GM23248 (cell line): ENCODE measurements around the gene TYW1. TPM values are rescaled to one million over a fixed set of nuclear protein-coding genes. Genes with fewer than 3 reads are reported as not detected.
"Not testable (repeated sequence)": the region's sequence is repeated elsewhere in the genome, so short reads cannot be mapped to it uniquely, and the experiment has no call there.

Source experiments
- DNase-seq: peaks from one replicate; pipeline ENCODE4 v3.0.0-alpha.2; 2015
- H2AFZ ChIP-seq: fragments of 200-600 bp; sonication (generic); 2 replicates; pipeline ENCODE4 v1.6.1; 2016; ENCODE audit warnings: antibody characterized with exemption
- H3F3A ChIP-seq: fragments of 200-600 bp; sonication (generic); 2 replicates; pipeline ENCODE4 v1.6.1; 2016; ENCODE audit warnings: mild to moderate bottlenecking, antibody characterized with exemption, mixed run types; ENCODE audit not compliant: insufficient read depth
- H3K27ac ChIP-seq: fragments of 200-600 bp; sonication (generic); 2 replicates; pipeline ENCODE4 v1.5.1; 2016; ENCODE audit warnings: mild to moderate bottlenecking
- H3K27me3 ChIP-seq: fragments of 200-600 bp; sonication (generic); replicated peaks from 2 replicates; pipeline ENCODE4 v1.6.1; 2016; ENCODE audit warnings: mild to moderate bottlenecking; ENCODE audit not compliant: insufficient read depth
- H3K36me3 ChIP-seq: fragments of 200-600 bp; sonication (generic); 2 replicates; pipeline ENCODE4 v1.6.1; 2016; ENCODE audit warnings: low read depth, mild to moderate bottlenecking
- H3K4me1 ChIP-seq: fragments of 200-600 bp; sonication (generic); 2 replicates; pipeline ENCODE4 v1.6.1; 2016; ENCODE audit warnings: mild to moderate bottlenecking; ENCODE audit not compliant: insufficient read depth
- H3K4me2 ChIP-seq: fragments of 200-600 bp; sonication (generic); one replicate; pipeline ENCODE4 v1.6.1; 2016; ENCODE audit warnings: mild to moderate bottlenecking; ENCODE audit not compliant: unreplicated experiment
- H3K4me3 ChIP-seq: fragments of 200-600 bp; sonication (generic); 2 replicates; pipeline ENCODE4 v1.5.1; 2016; ENCODE audit warnings: mild to moderate bottlenecking
- H3K79me2 ChIP-seq: fragments of 200-600 bp; sonication (generic); 2 replicates; pipeline ENCODE4 v1.6.1; 2016; ENCODE audit warnings: mild to moderate bottlenecking; ENCODE audit not compliant: insufficient read depth
- H3K9ac ChIP-seq: fragments of 200-600 bp; sonication (generic); 2 replicates; pipeline ENCODE4 v1.6.1; 2016; ENCODE audit warnings: mild to moderate bottlenecking
- H3K9me2 ChIP-seq: fragments of 200-600 bp; sonication (generic); 2 replicates; pipeline ENCODE4 v1.6.1; 2016; ENCODE audit warnings: mixed run types, mild to moderate bottlenecking, moderate library complexity; ENCODE audit not compliant: insufficient read depth
- H3K9me3 ChIP-seq: fragments of 200-600 bp; sonication (generic); one replicate; pipeline ENCODE4 v1.6.1; 2017; ENCODE audit warnings: low read depth
- H4K20me1 ChIP-seq: fragments of 200-600 bp; sonication (generic); 2 replicates; pipeline ENCODE4 v1.6.0; 2016; ENCODE audit not compliant: insufficient read depth
- EZH2 ChIP-seq: fragments of 200-600 bp; sonication (generic); IDR thresholded peaks from 2 replicates; pipeline ENCODE4 v1.6.1; 2018; ENCODE audit warnings: antibody characterized with exemption, mild to moderate bottlenecking; ENCODE audit not compliant: insufficient read depth, poor library complexity, severe bottlenecking
- EZH2phosphoT487 ChIP-seq: fragments of 200-600 bp; sonication (generic); IDR thresholded peaks from 2 replicates; pipeline ENCODE4 v1.6.1; 2018; ENCODE audit warnings: antibody characterized with exemption, moderate library complexity, mild to moderate bottlenecking, low read depth; ENCODE audit not compliant: insufficient read depth
- WGBS, 2 experiments: methylation state at CpG; one replicate each; pipeline ENCODE4 v1.1.6; 2015 to 2017; ENCODE audit warnings: low lambda C conversion rate in 2 of 2, low coverage in 1 of 2; ENCODE audit errors: missing lambda C conversion rate in 2 of 2; 5-methylcytosine and 5-hydroxymethylcytosine counted together
- in situ Hi-C: fragments of 300-500 bp; cut with MboI; formaldehyde crosslinking; loops from 2 replicates; pipeline ENCODE4 v1.15.0; 2020
- polyA plus RNA-seq: library from polyadenylated mRNA; unstranded; fragments of >200 nt; fragmentation: Nextera tagmentation; extraction: Ambion mirVana; gene quantifications from 2 replicates; pipeline ENCODE4 v1.2.1, GENCODE V29; 2016
- total RNA-seq: library from RNA; depleted of rRNA; stranded (reverse); fragments of >200 nt; shearing (Covaris generic); gene quantifications from 2 replicates; pipeline ENCODE4 v1.2.3, GENCODE V29; 2014

Gene TYW1
- total and polyA plus RNA-seq, 2 experiments from 2014 or later: 11.1 to 14.7 TPM

DNA sequence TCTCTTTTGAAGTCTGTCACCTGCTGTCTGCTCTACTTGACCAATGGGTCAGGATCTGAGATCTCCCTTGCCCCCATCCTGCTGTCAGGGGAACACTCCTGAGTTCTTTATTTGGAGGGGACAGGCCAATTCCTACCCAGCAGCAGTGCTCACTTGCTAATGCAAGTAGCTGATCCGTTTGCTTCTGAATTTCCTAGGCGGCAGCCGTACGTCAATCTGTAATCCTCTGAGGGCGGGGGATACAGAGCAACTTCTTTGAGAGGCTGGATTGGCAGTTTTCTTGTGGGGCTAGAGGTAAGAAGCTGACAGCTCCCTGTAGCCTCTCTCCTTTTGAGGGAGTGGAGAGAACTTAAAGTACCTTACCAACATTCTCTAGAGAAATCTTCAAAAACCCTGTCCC lies 36.6 kb downstream of the TYW1 start:
- Histone ChIP-seq H3K36me3 (peaks cover 5% of the 10 kb centered on the region; the same call in 1 of the 2 replicates), H3K9ac (no peak overlapping the region), H3K4me2 (no peak overlapping the region), H3K27ac (no peak overlapping the region), H3K9me3 (no peaks in the 10 kb centered on the region), H4K20me1 (no peaks in the 10 kb centered on the region), H3K9me2 (no peaks in the 10 kb centered on the region), H3K79me2 (no peaks in the 10 kb centered on the region), H2AFZ (no peak overlapping the region), H3K4me3 (no peak overlapping the region), H3K4me1 (peaks cover 2% of the 10 kb centered on the region), H3K27me3 (no peaks in the 10 kb centered on the region), H3F3A (no peaks in the 10 kb centered on the region)
- no peak for DNase-seq
- in situ Hi-C loops: no loop called here
- no peak for TF ChIP-seq EZH2
- TF ChIP-seq EZH2phosphoT487: no peak
- WGBS, 2 experiments: 89 to 93% methylated on average over 5 of the region's 5 CpGs

DNA sequence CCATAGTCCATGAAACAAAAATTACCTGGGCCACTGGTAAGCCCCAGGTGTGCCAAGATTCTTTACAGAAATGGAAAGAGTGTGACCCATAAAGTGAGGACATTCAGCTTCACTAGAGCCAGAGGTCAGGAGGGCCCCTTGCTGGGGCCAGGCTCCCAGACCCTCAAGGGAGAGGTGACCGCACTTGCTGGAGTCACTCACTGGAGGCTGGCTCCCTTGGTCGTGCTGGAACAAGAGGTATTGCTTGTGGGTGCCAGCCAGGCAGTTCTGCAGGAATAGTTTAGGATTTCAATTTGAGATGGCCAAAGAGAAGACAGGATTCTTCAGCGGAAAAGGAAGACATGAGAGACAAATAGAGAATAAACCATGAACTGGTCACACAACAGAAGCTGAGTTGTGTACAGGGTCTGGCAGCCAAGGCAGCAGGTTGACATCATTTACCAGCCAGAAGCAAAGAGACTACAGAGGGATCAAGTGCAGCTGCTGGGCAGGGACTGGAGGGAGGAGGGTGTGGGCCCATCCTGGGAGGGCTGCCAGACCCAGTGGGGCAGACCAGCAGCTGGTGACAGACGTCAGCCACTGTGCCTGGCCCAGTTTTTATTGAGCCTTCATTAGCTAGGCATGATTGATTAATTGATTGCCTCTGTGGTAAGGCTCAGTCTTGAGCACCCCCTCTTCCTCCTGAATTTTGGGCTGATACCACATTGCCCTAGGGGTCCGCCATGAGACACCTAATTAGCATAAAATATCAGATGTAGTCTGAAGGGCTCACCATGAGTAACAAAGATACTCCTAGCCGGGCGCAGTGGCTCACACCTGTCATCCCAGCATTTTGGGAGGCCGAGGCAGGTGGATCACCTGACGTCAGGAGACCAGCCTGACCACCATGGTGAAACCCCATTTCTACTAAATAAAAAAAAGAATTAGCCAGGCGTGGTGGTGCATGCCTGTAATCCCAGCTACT lies 40.1 kb downstream of the TYW1 start:
- H3K79me2 ChIP-seq, H3F3A ChIP-seq, H3K27ac ChIP-seq, in situ Hi-C loops, H3K4me3 ChIP-seq, H2AFZ ChIP-seq, DNase-seq, H3K9me2 ChIP-seq, H3K9me3 ChIP-seq, H3K4me2 ChIP-seq, H3K4me1 ChIP-seq, H3K36me3 ChIP-seq, H3K9ac ChIP-seq, H3K27me3 ChIP-seq, H4K20me1 ChIP-seq: not testable (repeated sequence)
- WGBS, 2 experiments: 85 to 88% methylated on average over 10 of the region's 10 CpGs

DNA sequence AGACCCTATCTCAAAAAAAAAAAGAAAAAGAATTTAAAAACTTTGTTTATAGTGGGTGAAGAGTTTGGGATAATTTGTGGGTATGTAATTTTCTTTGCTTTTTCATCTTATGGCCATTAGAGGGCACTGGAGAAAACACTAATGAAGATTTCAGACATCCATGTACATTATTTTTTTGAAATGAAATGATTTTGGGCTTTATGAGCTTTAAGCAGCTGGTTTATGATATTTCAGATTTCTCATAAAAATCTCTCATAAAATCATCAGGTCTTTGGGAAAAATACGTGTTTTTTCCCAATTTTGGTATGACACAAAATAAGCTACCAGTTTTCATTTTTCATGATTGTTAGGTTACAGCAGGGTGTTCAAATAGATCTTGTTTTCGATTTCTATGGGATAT lies 44.2 kb downstream of the TYW1 start:
- in situ Hi-C loops, H3K79me2 ChIP-seq, DNase-seq, H3K4me3 ChIP-seq, H3K27ac ChIP-seq, H3K27me3 ChIP-seq, H3K4me2 ChIP-seq, H3K9ac ChIP-seq, H3K9me3 ChIP-seq, H3K36me3 ChIP-seq, H2AFZ ChIP-seq, H4K20me1 ChIP-seq, H3K9me2 ChIP-seq: not testable (repeated sequence)
- Histone ChIP-seq H3F3A (peaks cover 21% of the 10 kb centered on the region), H3K4me1 (peaks cover 16% of the 10 kb centered on the region)
- 48 to 49% methylated on average over 2 of the region's 2 CpGs for whole genome bisulfite sequencing, 2 experiments

DNA sequence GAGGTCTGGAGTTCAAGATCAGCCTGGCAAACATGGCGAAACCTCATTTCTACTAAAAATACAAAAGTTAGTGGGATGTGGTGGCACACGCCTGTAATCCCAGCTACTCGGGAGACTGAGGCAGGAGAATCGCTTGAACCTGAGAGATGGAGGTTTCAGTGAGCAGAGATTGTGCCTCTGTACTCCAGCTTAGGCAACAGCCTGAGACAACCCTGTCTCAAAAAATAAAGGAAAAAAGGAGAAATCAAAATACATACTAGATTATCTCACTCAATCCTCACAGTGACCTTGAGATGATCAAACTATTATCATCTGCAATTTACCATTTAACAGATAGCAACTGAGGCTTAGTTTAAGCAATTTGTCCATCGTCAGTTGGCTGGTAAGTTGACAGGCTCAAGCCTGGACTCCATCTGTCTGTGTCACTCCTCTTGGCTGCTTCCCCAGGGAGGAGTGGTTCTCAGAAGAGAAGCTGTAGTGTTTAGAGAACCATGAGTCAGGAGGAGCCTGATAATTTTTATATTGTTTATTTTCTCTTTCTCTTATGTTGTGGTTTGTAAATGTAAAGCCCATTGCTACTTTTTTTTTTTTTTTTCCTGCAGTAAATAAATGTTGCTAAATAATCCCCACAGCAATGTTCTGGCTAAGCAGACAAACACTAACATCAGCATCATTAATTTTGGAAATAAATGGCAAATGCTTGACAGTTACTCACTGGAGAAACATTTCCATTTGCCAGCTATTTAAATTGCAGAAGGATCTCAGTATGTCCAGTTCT lies 46.3 kb downstream of the TYW1 start:
- in situ Hi-C loops, H3K79me2 ChIP-seq, H3K27me3 ChIP-seq, H2AFZ ChIP-seq, H3K9me2 ChIP-seq, H4K20me1 ChIP-seq, H3K36me3 ChIP-seq, H3K9me3 ChIP-seq: not testable (repeated sequence)
- Histone ChIP-seq H3K4me1 (peaks cover 16% of the 10 kb centered on the region), H3K9ac (peak overlapping the region; percentile 3; the same call in 1 of the 2 replicates), H3K4me2 (peak overlapping the region; percentile 59), H3F3A (peaks cover 21% of the 10 kb centered on the region), H3K27ac (peak overlapping the region; percentile 64), H3K4me3 (peak overlapping the region; percentile 28; the same call in 1 of the 2 replicates)
- DNase-seq: peak; percentile 79
- WGBS, 2 experiments: 42 to 47% methylated on average over 5 of the region's 5 CpGs

DNA sequence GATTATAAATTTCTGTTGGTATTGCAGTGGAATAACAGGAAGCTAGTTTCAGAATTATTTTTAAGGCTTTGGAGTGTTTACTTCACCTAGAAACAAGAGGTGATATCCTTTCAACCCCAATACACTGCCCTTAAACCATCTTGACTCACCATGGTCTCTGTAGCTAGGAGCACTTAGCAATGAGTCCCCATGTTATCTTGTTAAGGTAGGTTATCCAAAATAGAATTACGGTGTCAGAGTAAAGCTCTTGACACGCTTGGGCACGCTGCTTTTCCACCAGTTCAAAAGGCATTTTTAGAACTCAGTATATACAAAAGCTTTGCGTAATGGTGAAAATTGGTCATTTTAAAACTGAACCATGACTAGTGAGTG lies 46.9 kb downstream of the TYW1 start:
- H4K20me1 ChIP-seq, H3K79me2 ChIP-seq, H3K36me3 ChIP-seq, H3K9me3 ChIP-seq, H3K27me3 ChIP-seq, H3K9me2 ChIP-seq, H2AFZ ChIP-seq, in situ Hi-C loops: not testable (repeated sequence)
- Histone ChIP-seq H3F3A (peaks cover 21% of the 10 kb centered on the region), H3K4me3 (peak overlapping the region; percentile 28; the same call in 1 of the 2 replicates), H3K4me1 (peaks cover 16% of the 10 kb centered on the region), H3K4me2 (peak overlapping the region; percentile 59), H3K9ac (peak overlapping the region; percentile 3; the same call in 1 of the 2 replicates), H3K27ac (peak overlapping the region; percentile 64)
- peak; percentile 5 for DNase-seq
- WGBS, 2 experiments: 77 to 78% methylated on average over 4 of the region's 4 CpGs
